ENCODE data around the gene PCP2. TPM values are rescaled to one million over a fixed set of nuclear protein-coding genes. Genes with fewer than 3 reads are reported as not detected.

Gene PCP2
- total RNA-seq, 3 donors from 2014 or later (not counting 1 experiment from before 2014, with no cell fraction given) = 5.4 to 8.4 (median 7.7) TPM

DNA sequence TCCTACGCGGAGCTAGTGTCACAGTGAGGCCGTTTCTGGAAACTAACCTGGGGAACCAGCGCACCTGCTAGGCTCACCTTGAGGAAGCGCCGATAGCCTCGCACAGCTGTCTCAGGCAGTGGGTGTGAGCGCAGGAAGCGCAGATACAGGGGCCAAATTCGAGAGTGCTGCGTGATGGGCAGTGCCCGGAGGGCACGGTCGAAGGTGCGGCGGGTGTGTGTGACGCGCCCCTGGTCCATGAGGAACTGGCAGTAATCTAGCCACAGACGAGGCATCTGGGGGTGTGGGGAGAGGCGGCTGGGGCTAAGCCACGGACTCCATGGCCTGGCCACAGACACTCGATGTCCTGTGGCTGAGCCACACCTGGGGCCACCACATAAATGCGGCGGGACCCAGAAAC lies 6.4 kb downstream of the PCP2 start:
- H3K27ac Mint-ChIP-seq = no peak overlapping the region
- WGBS (ENCODE audit: insufficient coverage) = 92% methylated on average over 24 of the region's 24 CpGs
- no peaks in the 10 kb centered on the region for H3K36me3 Mint-ChIP-seq
- ATAC-seq (no peak), DNase-seq (no peak)
- H3K27me3 Mint-ChIP-seq (ENCODE audit: low read depth in 2 of 2) = no peaks in the 10 kb centered on the region
- H3K9me3 ChIP-seq (ENCODE audit: control insufficient read depth, insufficient read depth, low read length) = no peaks in the 10 kb centered on the region
- peaks cover 30% of the 10 kb centered on the region for H3K4me1 ChIP-seq (ENCODE audit: control insufficient read depth, insufficient read depth, low read length)
- no peaks in the 10 kb centered on the region for H3K27me3 ChIP-seq (ENCODE audit: control insufficient read depth, insufficient read depth, low read length)
- no peak overlapping the region for H3K27ac ChIP-seq (ENCODE audit: low read length)
- H3K4me3 ChIP-seq (ENCODE audit: low read length) = no peak overlapping the region
- H3K36me3 ChIP-seq (ENCODE audit: control insufficient read depth, insufficient read depth, low read length) = peaks cover 39% of the 10 kb centered on the region
- no peak for TF ChIP-seq CTCF (IDR thresholded peaks at IDR 0.05)
- H3K9me3 Mint-ChIP-seq = no peaks in the 10 kb centered on the region
- intact Hi-C loops (cut with micrococcal nuclease) = no loop called here
- H3K4me1 Mint-ChIP-seq = peaks cover 29 to 57% of the 10 kb centered on the region in 2 donors
- no peak overlapping the region for H3K4me3 Mint-ChIP-seq

- intact Hi-C loops (cut with micrococcal nuclease) = no loop called here
- peaks cover 28% of the 10 kb centered on the region for H3K4me1 ChIP-seq (ENCODE audit: control insufficient read depth, insufficient read depth, low read length)
- H3K36me3 Mint-ChIP-seq = no peaks in the 10 kb centered on the region
- H3K36me3 ChIP-seq (ENCODE audit: control insufficient read depth, insufficient read depth, low read length) = peaks cover 49% of the 10 kb centered on the region
- H3K4me3 Mint-ChIP-seq = no peak overlapping the region
- H3K9me3 Mint-ChIP-seq = no peaks in the 10 kb centered on the region
- peaks cover 29 to 47% of the 10 kb centered on the region in 2 donors for H3K4me1 Mint-ChIP-seq
- H3K27me3 Mint-ChIP-seq (ENCODE audit: low read depth in 2 of 2) = no peaks in the 10 kb centered on the region
- no peaks in the 10 kb centered on the region for H3K9me3 ChIP-seq (ENCODE audit: control insufficient read depth, insufficient read depth, low read length)
- 97% methylated on average over 34 of the region's 34 CpGs for WGBS (ENCODE audit: insufficient coverage)
- H3K27ac ChIP-seq (ENCODE audit: low read length) = no peak overlapping the region
- H3K4me3 ChIP-seq (ENCODE audit: low read length) = no peak overlapping the region
- TF ChIP-seq CTCF (IDR thresholded peaks at IDR 0.05) = no peak
- DNase-seq (no peak), ATAC-seq (no peak)
- H3K27me3 ChIP-seq (ENCODE audit: control insufficient read depth, insufficient read depth, low read length) = no peaks in the 10 kb centered on the region
- no peak overlapping the region for H3K27ac Mint-ChIP-seq
These were observed 7.7 kb downstream of the PCP2 start for GRCh38 chr19:7625763-7626372.

GRCh38 chr19:7624810-7625209 lies 8.7 kb downstream of the PCP2 start:
- Mint-ChIP-seq H3K27me3 (ENCODE audit: low read depth in 2 of 2) (no peaks in the 10 kb centered on the region), H3K36me3 (no peaks in the 10 kb centered on the region), H3K4me1 (peaks cover 18 to 37% of the 10 kb centered on the region in 2 donors), H3K9me3 (no peaks in the 10 kb centered on the region), H3K27ac (no peak overlapping the region), H3K4me3 (no peak overlapping the region)
- WGBS (ENCODE audit: insufficient coverage) = 96% methylated on average over 17 of the region's 17 CpGs
- Histone ChIP-seq H3K4me1 (ENCODE audit: control insufficient read depth, insufficient read depth, low read length) (peaks cover 17% of the 10 kb centered on the region), H3K27ac (ENCODE audit: low read length) (no peak overlapping the region), H3K4me3 (ENCODE audit: low read length) (no peak overlapping the region), H3K36me3 (ENCODE audit: control insufficient read depth, insufficient read depth, low read length) (peaks cover 56% of the 10 kb centered on the region), H3K9me3 (ENCODE audit: control insufficient read depth, insufficient read depth, low read length) (no peaks in the 10 kb centered on the region), H3K27me3 (ENCODE audit: control insufficient read depth, insufficient read depth, low read length) (no peaks in the 10 kb centered on the region)
- no peak for DNase-seq
- no peak for ATAC-seq
- no peak for TF ChIP-seq CTCF (IDR thresholded peaks at IDR 0.05)
- intact Hi-C loops (cut with micrococcal nuclease) = no loop called here
